H1 (cell line): Measurements from ENCODE around the gene CDK15. TPM values are rescaled to one million over a fixed set of nuclear protein-coding genes. Genes with fewer than 3 reads are reported as not detected.

Experiments used
- CTBP2 ChIP-seq: IDR thresholded peaks from 2 replicates; pipeline ENCODE4 v1.7.0; 2011; ENCODE audit warnings: borderline replicate concordance, mild to moderate bottlenecking, moderate library complexity, mixed read lengths, low read length; ENCODE audit not compliant: insufficient read depth, insufficient read length
- POLR2AphosphoS5 ChIP-seq: IDR thresholded peaks from 2 replicates; pipeline ENCODE4 v1.6.1; 2011; ENCODE audit warnings: low read depth, low read length
- POU5F1 ChIP-seq: IDR thresholded peaks from 2 replicates; pipeline ENCODE4 v1.6.1; 2011; ENCODE audit warnings: low read depth, mild to moderate bottlenecking, low read length, moderate library complexity
- RBBP5 ChIP-seq: IDR thresholded peaks from 2 replicates; pipeline ENCODE4 v1.7.1; 2012; ENCODE audit warnings: low read depth, mild to moderate bottlenecking, inconsistent platforms, low read length, moderate library complexity, borderline replicate concordance
- RFX5 ChIP-seq: IDR thresholded peaks from 2 replicates; pipeline ENCODE4 v1.6.1; 2011; ENCODE audit warnings: low read depth, low read length, improper control_type of control experiment, borderline replicate concordance
- YY1 ChIP-seq: IDR thresholded peaks from 2 replicates; pipeline ENCODE4 v1.6.1; 2011; ENCODE audit warnings: low read depth, mild to moderate bottlenecking, low read length
- polyA plus RNA-seq, 7 experiments: library from polyadenylated mRNA; depleted of rRNA in 3 of 7; stranded (reverse) in 5 of 7; unstranded in 2 of 7; fragments of >200 nt in 5 of 7; fragments of 200-250 nt in 2 of 7; gene quantifications; 1 replicate in 5 of 7; 2 replicates in 1 of 7; 4 replicates in 1 of 7; pipeline versions ENCODE4 v1.2.1 to v1.2.3, GENCODE V29; 2011 to 2013; ENCODE audit warnings: missing spikeins in 2 of 7, mixed read lengths in 2 of 7
- total RNA-seq: library from RNA; stranded (reverse); fragmentation: NEBNext Ultra II Directional; extraction: Animal tissue kit (Norgen Biotek cat#: 25700); gene quantifications from 2 replicates; pipeline ENCODE4 v1.2.1, GENCODE V29; 2021
- TF ChIP-seq, protein P1 (sequence below), 3 experiments: IDR thresholded peaks; 1 replicate in 2 of 3; 2 replicates in 1 of 3; pipeline versions ENCODE4 v1.5.1 to v1.6.1; 2011; ENCODE audit warnings: low read length in 3 of 3, mild to moderate bottlenecking in 3 of 3, inconsistent platforms in 2 of 3, low read depth in 1 of 3, moderate library complexity in 1 of 3; ENCODE audit not compliant: insufficient read depth in 1 of 3; ENCODE audit errors: control extremely low read depth in 1 of 3

Gene CDK15
- total and polyA plus RNA-seq, 2 of the 8 experiments (the other 6 are each of a cell fraction or from before 2014, with no cell fraction given): 0.03 TPM; not detected in 1

DNA sequence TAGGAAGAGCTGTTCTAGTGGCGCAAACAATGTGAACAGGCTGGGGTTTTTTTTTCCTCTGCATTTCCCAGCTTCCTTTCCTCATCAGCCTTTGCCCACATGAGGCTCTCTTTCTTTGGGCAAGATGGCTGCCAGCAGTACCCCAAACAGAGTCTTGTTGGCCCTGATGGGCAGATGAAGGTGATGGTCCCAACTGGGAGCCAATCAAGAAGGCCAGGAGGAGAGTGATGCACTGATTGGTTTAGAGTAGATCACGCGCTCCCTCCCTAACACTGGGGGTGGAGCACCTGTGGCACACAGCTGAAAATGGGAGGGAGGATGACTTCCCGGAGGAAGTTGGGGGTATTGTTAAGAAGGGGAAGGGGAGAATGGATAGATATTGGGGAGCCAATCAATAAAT lies 131.0 kb downstream of the CDK15 start (continued):
- TF ChIP-seq, protein P1, sequence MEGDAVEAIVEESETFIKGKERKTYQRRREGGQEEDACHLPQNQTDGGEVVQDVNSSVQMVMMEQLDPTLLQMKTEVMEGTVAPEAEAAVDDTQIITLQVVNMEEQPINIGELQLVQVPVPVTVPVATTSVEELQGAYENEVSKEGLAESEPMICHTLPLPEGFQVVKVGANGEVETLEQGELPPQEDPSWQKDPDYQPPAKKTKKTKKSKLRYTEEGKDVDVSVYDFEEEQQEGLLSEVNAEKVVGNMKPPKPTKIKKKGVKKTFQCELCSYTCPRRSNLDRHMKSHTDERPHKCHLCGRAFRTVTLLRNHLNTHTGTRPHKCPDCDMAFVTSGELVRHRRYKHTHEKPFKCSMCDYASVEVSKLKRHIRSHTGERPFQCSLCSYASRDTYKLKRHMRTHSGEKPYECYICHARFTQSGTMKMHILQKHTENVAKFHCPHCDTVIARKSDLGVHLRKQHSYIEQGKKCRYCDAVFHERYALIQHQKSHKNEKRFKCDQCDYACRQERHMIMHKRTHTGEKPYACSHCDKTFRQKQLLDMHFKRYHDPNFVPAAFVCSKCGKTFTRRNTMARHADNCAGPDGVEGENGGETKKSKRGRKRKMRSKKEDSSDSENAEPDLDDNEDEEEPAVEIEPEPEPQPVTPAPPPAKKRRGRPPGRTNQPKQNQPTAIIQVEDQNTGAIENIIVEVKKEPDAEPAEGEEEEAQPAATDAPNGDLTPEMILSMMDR (IDR thresholded peaks at IDR 0.05; ENCODE audit: control extremely low read depth in 1 of 3, insufficient read depth in 1 of 3, low read depth in 1 of 3, low read length in 3 of 3): no peak
- TF ChIP-seq POLR2AphosphoS5 (no peak), RBBP5 (no peak), RFX5 (no peak), YY1 (peak; percentile 55; the same call in 1 of the 2 replicates), CTBP2 (no peak), POU5F1 (no peak)
